Activated CD4-positive, alpha-beta T cell treated with anti-CD3 and anti-CD28 coated beads, Interleukin-2, amount 10 ng/mL, durations not matched to agents 24 days and 14 days (primary cell): ENCODE measurements around the gene CST4. TPM values are rescaled to one million over a fixed set of nuclear protein-coding genes. Genes with fewer than 3 reads are reported as not detected.
"Not testable (repeated sequence)": the region's sequence is repeated elsewhere in the genome, so short reads cannot be mapped to it uniquely, and the experiment has no call there.

Experiments used
- DNase-seq: peaks from one replicate; pipeline ENCODE4 v3.0.0; 2022
- H3K27ac Mint-ChIP-seq: one replicate; pipeline ENCODE4 v1.8.0; 2022; ENCODE audit warnings: mild to moderate bottlenecking, mixed read lengths
- H3K27me3 Mint-ChIP-seq: one replicate; pipeline ENCODE4 v1.8.0; 2022; ENCODE audit warnings: mixed read lengths
- H3K36me3 Mint-ChIP-seq: one replicate; pipeline ENCODE4 v1.8.0; 2022; ENCODE audit warnings: low read depth, mild to moderate bottlenecking, mixed read lengths
- H3K4me1 Mint-ChIP-seq: one replicate; pipeline ENCODE4 v1.8.0; 2021; ENCODE audit warnings: mixed read lengths
- H3K4me3 Mint-ChIP-seq: one replicate; pipeline ENCODE4 v1.8.0; 2022; ENCODE audit warnings: mild to moderate bottlenecking, moderate library complexity, mixed read lengths
- H3K9me3 Mint-ChIP-seq: one replicate; pipeline ENCODE4 v1.8.0; 2021; ENCODE audit warnings: mixed read lengths
- intact Hi-C: fragments of 100-400 bp; cut with micrococcal nuclease; formaldehyde crosslinking; loops from one replicate; pipeline ENCODE4 v1.15.1; 2023
- total RNA-seq: library from RNA; stranded (reverse); gene quantifications from 2 replicates; pipeline ENCODE4 v1.2.3, GENCODE V29; 2022

Gene CST4
- not detected in 2 replicates for total RNA-seq

- intact Hi-C loops, DNase-seq, H3K9me3 Mint-ChIP-seq, H3K27ac Mint-ChIP-seq, H3K36me3 Mint-ChIP-seq, H3K27me3 Mint-ChIP-seq, H3K4me3 Mint-ChIP-seq, H3K4me1 Mint-ChIP-seq: not testable (repeated sequence)
These were observed at the start of gene CST4 for GRCh38 chr20:23688684-23689398. Gene CST4, minus strand, starts transcription at chr20:23689038. Its CDS starts 69 bp downstream, at chr20:23688969.

- H3K4me3 Mint-ChIP-seq, H3K4me1 Mint-ChIP-seq, H3K27ac Mint-ChIP-seq, intact Hi-C loops, H3K36me3 Mint-ChIP-seq, H3K9me3 Mint-ChIP-seq: not testable (repeated sequence)
- peak; percentile 20 for DNase-seq
- peaks cover 19% of the 10 kb centered on the region for H3K27me3 Mint-ChIP-seq
These were observed 46.6 kb upstream of the CST4 start for GRCh38 chr20:23735391-23735790.

GRCh38 chr20:23734949-23735348 is 46.1 kb upstream of the CST4 start:
- DNase-seq, H3K4me1 Mint-ChIP-seq, H3K27ac Mint-ChIP-seq, intact Hi-C loops, H3K9me3 Mint-ChIP-seq, H3K4me3 Mint-ChIP-seq, H3K36me3 Mint-ChIP-seq: not testable (repeated sequence)
- H3K27me3 Mint-ChIP-seq = peaks cover 17% of the 10 kb centered on the region

- H3K4me3 Mint-ChIP-seq, H3K36me3 Mint-ChIP-seq, H3K27ac Mint-ChIP-seq, DNase-seq, H3K9me3 Mint-ChIP-seq, intact Hi-C loops, H3K4me1 Mint-ChIP-seq: not testable (repeated sequence)
- peaks cover 17% of the 10 kb centered on the region for H3K27me3 Mint-ChIP-seq
These were observed 45.6 kb upstream of the CST4 start for GRCh38 chr20:23734440-23734839.

GRCh38 chr20:23727016-23727415 is 38.2 kb upstream of the CST4 start:
- Mint-ChIP-seq H3K27me3 (peaks cover 4% of the 10 kb centered on the region), H3K4me3 (no peak overlapping the region), H3K27ac (no peak overlapping the region), H3K4me1 (no peaks in the 10 kb centered on the region), H3K9me3 (no peaks in the 10 kb centered on the region), H3K36me3 (no peaks in the 10 kb centered on the region)
- intact Hi-C loops = no loop called here
- peak; percentile 24 for DNase-seq

GRCh38 chr20:23725102-23725501 is 36.3 kb upstream of the CST4 start:
- no peak overlapping the region for H3K4me3 Mint-ChIP-seq
- H3K27ac Mint-ChIP-seq = no peak overlapping the region

GRCh38 chr20:23723659-23724307 is 34.9 kb upstream of the CST4 start:
- peak; percentile 69 for DNase-seq
- H3K4me3 Mint-ChIP-seq, intact Hi-C loops, H3K27ac Mint-ChIP-seq, H3K4me1 Mint-ChIP-seq, H3K27me3 Mint-ChIP-seq, H3K9me3 Mint-ChIP-seq, H3K36me3 Mint-ChIP-seq: not testable (repeated sequence)

More at GRCh38 chr20:23725102-23725501, 36.3 kb upstream of the CST4 start:
- H3K4me1 Mint-ChIP-seq = no peaks in the 10 kb centered on the region
- intact Hi-C loops = no loop called here
- no peaks in the 10 kb centered on the region for H3K27me3 Mint-ChIP-seq
- no peaks in the 10 kb centered on the region for H3K9me3 Mint-ChIP-seq
- no peaks in the 10 kb centered on the region for H3K36me3 Mint-ChIP-seq
- no peak for DNase-seq

GRCh38 chr20:23722851-23723250 is 34.0 kb upstream of the CST4 start:
- H3K4me1 Mint-ChIP-seq = not testable (repeated sequence)

GRCh38 chr20:23721962-23722361 is 33.1 kb upstream of the CST4 start:
- no peaks in the 10 kb centered on the region for H3K9me3 Mint-ChIP-seq
- no peak overlapping the region for H3K27ac Mint-ChIP-seq
- H3K4me1 Mint-ChIP-seq = no peaks in the 10 kb centered on the region
- H3K4me3 Mint-ChIP-seq = no peak overlapping the region
- no peaks in the 10 kb centered on the region for H3K27me3 Mint-ChIP-seq
- DNase-seq = no peak
- intact Hi-C loops = no loop called here
- H3K36me3 Mint-ChIP-seq = no peaks in the 10 kb centered on the region

More at GRCh38 chr20:23722851-23723250, 34.0 kb upstream of the CST4 start:
- intact Hi-C loops, H3K4me3 Mint-ChIP-seq, H3K36me3 Mint-ChIP-seq, H3K27ac Mint-ChIP-seq, H3K27me3 Mint-ChIP-seq, H3K9me3 Mint-ChIP-seq: not testable (repeated sequence)
- DNase-seq = peak; percentile 40

GRCh38 chr20:23719351-23719750 is 30.5 kb upstream of the CST4 start:
- not testable (repeated sequence) for H3K27me3 Mint-ChIP-seq

GRCh38 chr20:23711778-23712177 is 22.9 kb upstream of the CST4 start:
- H3K4me3 Mint-ChIP-seq, H3K36me3 Mint-ChIP-seq, DNase-seq, H3K4me1 Mint-ChIP-seq, intact Hi-C loops, H3K9me3 Mint-ChIP-seq, H3K27ac Mint-ChIP-seq, H3K27me3 Mint-ChIP-seq: not testable (repeated sequence)

More at GRCh38 chr20:23719351-23719750, 30.5 kb upstream of the CST4 start:
- intact Hi-C loops, H3K4me3 Mint-ChIP-seq, DNase-seq, H3K9me3 Mint-ChIP-seq, H3K27ac Mint-ChIP-seq, H3K4me1 Mint-ChIP-seq, H3K36me3 Mint-ChIP-seq: not testable (repeated sequence)

GRCh38 chr20:23710771-23711170 is 21.9 kb upstream of the CST4 start:
- no peak overlapping the region for H3K4me3 Mint-ChIP-seq
- H3K4me1 Mint-ChIP-seq = no peaks in the 10 kb centered on the region
- DNase-seq = peak; percentile 40
- H3K36me3 Mint-ChIP-seq = no peaks in the 10 kb centered on the region
- H3K9me3 Mint-ChIP-seq = no peaks in the 10 kb centered on the region
- intact Hi-C loops = no loop called here
- H3K27me3 Mint-ChIP-seq = no peaks in the 10 kb centered on the region
- H3K27ac Mint-ChIP-seq = no peak overlapping the region

GRCh38 chr20:23705895-23706294 is 17.1 kb upstream of the CST4 start:
- intact Hi-C loops = no loop called here
- Mint-ChIP-seq H3K9me3 (no peaks in the 10 kb centered on the region), H3K36me3 (no peaks in the 10 kb centered on the region), H3K27me3 (no peaks in the 10 kb centered on the region), H3K4me3 (no peak overlapping the region), H3K27ac (no peak overlapping the region), H3K4me1 (no peaks in the 10 kb centered on the region)
- DNase-seq = no peak

GRCh38 chr20:23702021-23702420 is 13.2 kb upstream of the CST4 start:
- Mint-ChIP-seq H3K27ac (no peak overlapping the region), H3K9me3 (no peaks in the 10 kb centered on the region), H3K27me3 (no peaks in the 10 kb centered on the region), H3K4me3 (no peak overlapping the region), H3K36me3 (no peaks in the 10 kb centered on the region), H3K4me1 (no peaks in the 10 kb centered on the region)
- intact Hi-C loops = no loop called here
- no peak for DNase-seq
